ENCODE measurements around the gene BSCL2.
"Not testable (repeated sequence)": the region's sequence is repeated elsewhere in the genome, so short reads cannot be mapped to it uniquely, and the experiment has no call there.

The BSCL2 gene

DNA sequence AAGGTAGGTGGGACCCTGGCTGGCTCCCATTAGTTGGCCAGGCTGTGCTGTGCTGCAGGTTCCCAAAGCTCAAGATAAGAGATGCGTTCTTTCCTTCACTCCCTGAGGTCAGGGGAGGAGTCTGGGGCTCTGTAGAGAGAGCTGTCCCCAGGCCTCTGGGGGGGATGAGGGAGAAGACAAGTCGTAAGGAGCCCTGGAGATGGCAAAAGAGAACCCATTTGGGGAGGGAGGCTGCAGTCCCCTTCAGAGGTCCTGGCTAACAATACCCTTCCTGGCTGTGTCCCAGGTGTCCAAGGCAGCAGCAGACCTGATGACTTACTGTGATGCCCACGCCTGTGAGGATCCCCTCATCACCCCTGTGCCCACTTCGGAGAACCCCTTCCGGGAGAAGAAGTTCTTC, 1.2 kb upstream of the BSCL2 start:
- Mint-ChIP-seq H3K36me3 (peaks cover 8% of the 10 kb centered on the region), H3K4me1 (peaks cover 62% of the 10 kb centered on the region), H3K27me3 (no peaks in the 10 kb centered on the region), H3K4me3 (peak overlapping the region; percentile 92), H3K9me3 (no peaks in the 10 kb centered on the region), H3K27ac (peak overlapping the region; percentile 93)

DNA sequence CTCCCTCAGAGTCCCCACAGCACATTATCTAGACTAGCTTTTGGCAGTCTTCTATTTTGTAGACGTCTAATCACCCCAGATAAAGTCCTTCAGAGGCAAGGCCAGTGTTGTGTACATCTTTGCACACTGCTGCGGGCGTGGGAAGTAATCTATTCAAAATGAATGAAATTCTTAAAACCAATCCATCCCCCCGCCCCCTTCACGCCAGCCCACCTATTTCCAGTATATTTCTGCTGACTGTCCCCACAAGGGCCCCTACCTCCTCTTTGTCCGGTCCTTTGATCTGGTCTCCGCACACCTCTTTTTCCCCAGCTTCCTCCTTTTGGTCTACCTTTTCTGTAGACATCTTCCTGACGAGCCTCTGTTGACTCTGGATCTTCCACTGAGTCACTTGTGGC, 375 bp downstream of the BSCL2 start:
- Mint-ChIP-seq H3K27me3 (no peaks in the 10 kb centered on the region), H3K4me1 (peaks cover 48% of the 10 kb centered on the region), H3K4me3 (peak overlapping the region; percentile 58), H3K36me3 (peaks cover 3% of the 10 kb centered on the region), H3K27ac (peak overlapping the region; percentile 41), H3K9me3 (no peaks in the 10 kb centered on the region)

GRCh38 chr11:62705880-62706849, 1.1 kb downstream of the BSCL2 start:
- H3K4me3 Mint-ChIP-seq, result peak overlapping the region; percentile 93
- H3K4me1 Mint-ChIP-seq, result peaks cover 48% of the 10 kb centered on the region
- H3K27ac Mint-ChIP-seq, result peak overlapping the region; percentile 46
- no peaks in the 10 kb centered on the region for H3K9me3 Mint-ChIP-seq
- H3K27me3 Mint-ChIP-seq, result no peaks in the 10 kb centered on the region
- peaks cover 3% of the 10 kb centered on the region for H3K36me3 Mint-ChIP-seq

GRCh38 chr11:62705413-62705812, 1.8 kb downstream of the BSCL2 start:
- H3K36me3 Mint-ChIP-seq, result peaks cover 1% of the 10 kb centered on the region
- H3K4me3 Mint-ChIP-seq, result peak overlapping the region; percentile 93
- peaks cover 44% of the 10 kb centered on the region for H3K4me1 Mint-ChIP-seq
- peak overlapping the region; percentile 87 for H3K27ac Mint-ChIP-seq
- no peaks in the 10 kb centered on the region for H3K9me3 Mint-ChIP-seq
- H3K27me3 Mint-ChIP-seq, result no peaks in the 10 kb centered on the region

DNA sequence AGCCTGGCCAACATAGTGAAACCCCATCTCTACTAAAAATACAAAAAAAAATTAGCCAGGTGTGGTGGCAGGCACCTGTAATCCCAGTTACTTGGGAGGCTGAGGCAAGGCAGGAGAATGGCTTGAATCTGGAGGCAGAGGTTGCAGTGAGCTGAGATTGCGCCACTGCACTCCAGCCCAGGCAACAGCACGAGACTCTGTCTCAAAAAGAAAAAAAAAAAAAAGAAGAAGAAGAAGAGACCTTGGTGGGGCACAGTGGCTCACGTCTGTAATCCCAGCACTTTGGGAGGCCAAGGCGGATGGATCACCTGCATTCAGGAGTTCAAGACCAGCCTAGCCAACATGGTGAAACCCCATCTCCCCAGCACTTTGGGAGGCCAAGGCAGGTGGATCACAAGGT, 3.3 kb downstream of the BSCL2 start:
- H3K4me3 Mint-ChIP-seq, H3K27me3 Mint-ChIP-seq, H3K9me3 Mint-ChIP-seq, H3K27ac Mint-ChIP-seq, H3K36me3 Mint-ChIP-seq: not testable (repeated sequence)
- peaks cover 34% of the 10 kb centered on the region for H3K4me1 Mint-ChIP-seq

DNA sequence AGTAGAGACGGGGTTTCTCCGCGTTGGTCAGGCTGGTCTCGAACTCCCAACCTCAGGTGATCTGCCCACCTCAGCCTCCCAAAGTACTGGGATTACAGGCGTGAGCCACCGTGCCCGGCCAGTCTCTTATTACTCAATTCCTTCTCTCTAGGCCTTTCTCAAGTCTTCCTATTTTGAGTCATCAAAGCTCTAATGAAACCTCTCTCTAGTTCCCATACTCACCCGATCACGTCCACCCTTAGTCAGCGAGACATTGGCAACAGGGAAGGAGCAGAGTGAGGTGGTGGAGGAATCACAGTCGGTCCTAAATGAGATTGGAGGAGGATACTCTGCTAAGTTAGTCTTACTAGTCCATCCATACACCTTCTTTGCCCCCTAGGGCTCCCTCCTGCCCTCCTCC, 5.0 kb downstream of the BSCL2 start:
- Mint-ChIP-seq H3K4me1 (peaks cover 17% of the 10 kb centered on the region), H3K36me3 (peaks cover 1% of the 10 kb centered on the region), H3K27ac (no peak overlapping the region), H3K27me3 (no peaks in the 10 kb centered on the region), H3K4me3 (no peak overlapping the region), H3K9me3 (no peaks in the 10 kb centered on the region)

GRCh38 chr11:62694455-62695167, 12.6 kb downstream of the BSCL2 start:
- Mint-ChIP-seq H3K4me1 (peaks cover 7% of the 10 kb centered on the region), H3K4me3 (no peak overlapping the region), H3K27me3 (no peaks in the 10 kb centered on the region), H3K36me3 (peaks cover 11% of the 10 kb centered on the region), H3K27ac (no peak overlapping the region), H3K9me3 (no peaks in the 10 kb centered on the region)

GRCh38 chr11:62693624-62694023, 13.6 kb downstream of the BSCL2 start:
- H3K36me3 Mint-ChIP-seq, result peaks cover 11% of the 10 kb centered on the region
- H3K9me3 Mint-ChIP-seq, H3K27me3 Mint-ChIP-seq, H3K4me3 Mint-ChIP-seq, H3K4me1 Mint-ChIP-seq, H3K27ac Mint-ChIP-seq: not testable (repeated sequence)

- Mint-ChIP-seq H3K27me3 (peaks cover 5% of the 10 kb centered on the region), H3K27ac (no peak within 1 kb of the TSS), H3K4me3 (no peak within 1 kb of the TSS), H3K36me3 (peaks cover 10% of the 10 kb centered on the region), H3K4me1 (peaks cover 2% of the 10 kb centered on the region), H3K9me3 (no peaks in the 10 kb centered on the region)
Observed at GRCh38 chr11:62689421-62690183, 17.6 kb downstream of the BSCL2 start, which contains the start of gene LRRN4CL. LRRN4CL (minus strand) TSS chr11:62689530; CDS start chr11:62688508, 1,022 bp downstream.

- Mint-ChIP-seq H3K4me3 (no peak overlapping the region), H3K36me3 (peaks cover 10% of the 10 kb centered on the region), H3K4me1 (no peaks in the 10 kb centered on the region), H3K27ac (no peak overlapping the region), H3K27me3 (peaks cover 5% of the 10 kb centered on the region), H3K9me3 (no peaks in the 10 kb centered on the region)
Observed at GRCh38 chr11:62688491-62688890, 18.7 kb downstream of the BSCL2 start.

- Mint-ChIP-seq H3K36me3 (peaks cover 8% of the 10 kb centered on the region), H3K27ac (no peak overlapping the region), H3K4me3 (no peak overlapping the region), H3K9me3 (no peaks in the 10 kb centered on the region), H3K4me1 (no peaks in the 10 kb centered on the region), H3K27me3 (peaks cover 5% of the 10 kb centered on the region)
Observed at GRCh38 chr11:62687508-62688396, 19.5 kb downstream of the BSCL2 start.

DNA sequence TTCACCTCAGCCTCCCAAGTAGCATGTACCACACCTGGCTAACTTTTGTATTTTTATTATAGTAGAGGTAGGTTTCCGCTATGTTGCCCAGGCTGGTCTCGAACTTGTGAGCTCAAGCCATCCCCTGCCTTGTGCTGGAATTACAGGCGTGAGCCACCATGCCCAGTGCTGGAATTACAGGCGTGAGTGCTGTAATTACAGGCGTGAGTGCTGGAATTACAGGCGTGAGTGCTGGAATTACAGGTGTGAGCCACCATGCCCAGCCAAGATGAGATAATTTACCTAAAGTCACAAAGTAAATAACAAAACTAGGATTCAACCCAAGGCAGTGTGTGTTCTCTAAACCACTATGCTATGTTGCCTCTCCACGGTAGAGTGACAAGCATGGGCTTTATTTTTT, 24.7 kb downstream of the BSCL2 start:
- H3K4me1 Mint-ChIP-seq, result peaks cover 19% of the 10 kb centered on the region

DNA sequence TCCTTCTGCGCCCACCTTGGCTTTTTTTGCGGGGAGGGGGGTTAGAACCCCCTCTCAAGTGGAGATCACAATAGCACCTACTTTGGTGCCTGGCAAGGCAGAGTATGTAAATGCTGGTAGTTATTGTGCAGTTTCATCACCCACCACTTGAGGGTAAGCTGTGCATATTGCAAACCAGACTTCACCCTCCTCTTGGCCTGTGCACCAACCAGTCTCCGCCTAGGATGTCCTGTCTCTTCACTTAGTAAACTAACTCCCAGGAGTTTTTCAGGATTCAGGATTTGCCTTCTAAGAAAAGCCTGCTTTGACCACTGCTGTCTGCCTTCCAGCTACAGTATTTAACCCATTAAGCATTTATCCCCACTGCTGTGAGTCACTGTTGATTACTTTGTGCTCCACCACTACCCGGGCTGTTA, 26.4 kb downstream of the BSCL2 start:
- Mint-ChIP-seq H3K4me1 (peaks cover 29% of the 10 kb centered on the region), H3K27ac (peak overlapping the region; percentile 59), H3K27me3 (no peaks in the 10 kb centered on the region), H3K9me3 (no peaks in the 10 kb centered on the region), H3K4me3 (peak overlapping the region; percentile 50), H3K36me3 (peaks cover 6% of the 10 kb centered on the region)

More for the DNA sequence above, 24.7 kb downstream of the BSCL2 start:
- Mint-ChIP-seq H3K4me3 (no peak overlapping the region), H3K9me3 (no peaks in the 10 kb centered on the region), H3K36me3 (no peaks in the 10 kb centered on the region), H3K27me3 (peaks cover 2% of the 10 kb centered on the region), H3K27ac (no peak overlapping the region)

DNA sequence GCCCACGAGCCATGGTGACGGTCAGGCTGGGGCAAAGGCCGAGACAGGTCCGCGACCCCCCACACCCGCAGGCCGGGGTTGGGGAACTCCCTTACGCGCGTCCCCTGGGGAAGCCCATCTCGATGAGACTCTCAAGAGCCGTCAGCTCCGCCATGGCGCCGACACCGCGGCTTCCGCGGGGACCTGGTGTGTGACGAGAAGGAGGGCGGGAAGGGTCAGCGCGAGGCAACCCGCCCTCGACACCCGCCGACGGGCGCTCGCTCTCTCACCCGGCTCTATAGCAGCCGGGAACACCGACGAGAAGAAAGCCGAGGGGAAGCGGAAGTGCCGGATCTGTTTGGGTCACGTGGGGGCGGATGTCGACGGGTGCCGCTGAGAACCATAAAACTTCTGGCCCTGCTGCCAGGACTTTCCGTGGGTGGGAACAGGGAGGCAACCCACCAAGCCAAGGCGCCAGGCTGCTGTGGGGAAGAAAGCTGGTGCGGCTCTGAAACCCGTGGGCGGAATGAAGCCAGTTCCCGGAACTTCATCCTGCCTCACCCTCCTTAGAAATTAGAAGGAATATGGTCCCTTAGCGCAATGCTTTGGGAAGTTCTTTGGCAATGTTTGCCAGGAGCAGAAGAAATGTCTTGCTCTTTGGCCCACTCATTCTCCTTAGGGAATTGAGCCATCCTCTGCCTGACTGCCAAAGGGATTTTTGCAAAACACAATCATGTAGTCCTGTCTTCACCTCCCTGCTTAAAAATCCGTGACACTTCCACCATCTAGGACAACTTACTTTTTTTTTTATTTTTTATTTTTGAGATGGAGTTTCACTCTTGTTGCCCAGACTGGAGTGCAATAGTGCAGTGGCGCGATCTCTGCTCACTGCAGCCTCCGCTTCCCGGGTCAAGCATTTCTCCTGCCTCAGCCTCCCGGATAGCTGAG, 28.2 kb downstream of the BSCL2 start, which contains the start of gene UBXN1:
TSS of gene UBXN1 (minus strand) at position 304 of the 927 bp plus-strand sequence. CDS start at position 154, 150 bp downstream.
- peaks cover 32% of the 10 kb centered on the region for H3K4me1 Mint-ChIP-seq
- peak within 1 kb of the TSS; percentile 90 for H3K4me3 Mint-ChIP-seq
- H3K27me3 Mint-ChIP-seq, result no peaks in the 10 kb centered on the region
- peaks cover 8% of the 10 kb centered on the region for H3K36me3 Mint-ChIP-seq
- H3K27ac Mint-ChIP-seq, result peak within 1 kb of the TSS; percentile 95
- no peaks in the 10 kb centered on the region for H3K9me3 Mint-ChIP-seq

Measured in activated naive CD4-positive, alpha-beta T cell treated with anti-CD3 and anti-CD28 coated beads, Interleukin-2, amount 50 U/mL, for 24 hours (primary cell).